ENCODE results near the gene ACE2.

The ACE2 gene

GRCh38 chrX:15616531-15616930, 15.8 kb upstream of the ACE2 start:
- H3K36me3 ChIP-seq (replicated peaks) = no peaks in the 10 kb centered on the region
- no peak for TF ChIP-seq CTCF (IDR thresholded peaks at IDR 0.05; ENCODE audit: low read depth, low read length, missing control alignments)
- no peak for DNase-seq
- H3K27me3 ChIP-seq (replicated peaks) = no peaks in the 10 kb centered on the region
- H3K4me3 ChIP-seq (ENCODE audit: low read depth, low read length) = no peak overlapping the region
- in situ Hi-C loops (cut with HindIII; ENCODE audit: low pct_ligation_motif_present, low sequenced_read_pairs) = no loop called here
- no peak overlapping the region for H3K27ac ChIP-seq

GRCh38 chrX:15607067-15607466, 6.3 kb upstream of the ACE2 start:
- in situ Hi-C loops (cut with HindIII; ENCODE audit: low pct_ligation_motif_present, low sequenced_read_pairs) = no loop called here
- TF ChIP-seq CTCF (IDR thresholded peaks at IDR 0.05; ENCODE audit: low read depth, low read length, missing control alignments) = no peak
- Histone ChIP-seq H3K36me3 (replicated peaks) (no peaks in the 10 kb centered on the region), H3K27ac (no peak overlapping the region), H3K4me3 (ENCODE audit: low read depth, low read length) (no peak overlapping the region), H3K27me3 (replicated peaks) (no peaks in the 10 kb centered on the region)
- DNase-seq = no peak

GRCh38 chrX:15606136-15606535, 5.4 kb upstream of the ACE2 start:
- no peak for DNase-seq
- in situ Hi-C loops (cut with HindIII; ENCODE audit: low pct_ligation_motif_present, low sequenced_read_pairs) = no loop called here

GRCh38 chrX:15605226-15605625, 4.5 kb upstream of the ACE2 start:
- no peak for DNase-seq
- Histone ChIP-seq H3K27ac (no peak overlapping the region), H3K27me3 (replicated peaks) (no peaks in the 10 kb centered on the region), H3K36me3 (replicated peaks) (no peaks in the 10 kb centered on the region), H3K4me3 (ENCODE audit: low read depth, low read length) (no peak overlapping the region)
- in situ Hi-C loops (cut with HindIII; ENCODE audit: low pct_ligation_motif_present, low sequenced_read_pairs) = no loop called here
- no peak for TF ChIP-seq CTCF (IDR thresholded peaks at IDR 0.05; ENCODE audit: low read depth, low read length, missing control alignments)

More at GRCh38 chrX:15606136-15606535, 5.4 kb upstream of the ACE2 start:
- H3K27me3 ChIP-seq (replicated peaks) = no peaks in the 10 kb centered on the region
- no peaks in the 10 kb centered on the region for H3K36me3 ChIP-seq (replicated peaks)
- H3K27ac ChIP-seq = no peak overlapping the region
- no peak for TF ChIP-seq CTCF (IDR thresholded peaks at IDR 0.05; ENCODE audit: low read depth, low read length, missing control alignments)
- no peak overlapping the region for H3K4me3 ChIP-seq (ENCODE audit: low read depth, low read length)

- in situ Hi-C loops (cut with HindIII; ENCODE audit: low pct_ligation_motif_present, low sequenced_read_pairs) = no loop called here
- Histone ChIP-seq H3K4me3 (ENCODE audit: low read depth, low read length) (no peak overlapping the region), H3K36me3 (replicated peaks) (no peaks in the 10 kb centered on the region), H3K27me3 (replicated peaks) (no peaks in the 10 kb centered on the region), H3K27ac (no peak overlapping the region)
- TF ChIP-seq CTCF (IDR thresholded peaks at IDR 0.05; ENCODE audit: low read depth, low read length, missing control alignments) = no peak
- DNase-seq = no peak
Measured at GRCh38 chrX:15602761-15603160, 2.0 kb upstream of the ACE2 start.

GRCh38 chrX:15601932-15602331, 1.2 kb upstream of the ACE2 start:
- in situ Hi-C loops (cut with HindIII; ENCODE audit: low pct_ligation_motif_present, low sequenced_read_pairs) = no loop called here
- DNase-seq = no peak
- Histone ChIP-seq H3K36me3 (replicated peaks) (no peaks in the 10 kb centered on the region), H3K27me3 (replicated peaks) (no peaks in the 10 kb centered on the region), H3K4me3 (ENCODE audit: low read depth, low read length) (no peak overlapping the region), H3K27ac (no peak overlapping the region)
- TF ChIP-seq CTCF (IDR thresholded peaks at IDR 0.05; ENCODE audit: low read depth, low read length, missing control alignments) = no peak

Data from brain microvascular endothelial cell (primary cell).